WTC11 (cell line): Measurements from ENCODE around the gene DGLUCY. TPM values are rescaled to one million over a fixed set of nuclear protein-coding genes. Genes with fewer than 3 reads are reported as not detected.

Experiments
- ATAC-seq: fragments of 200-7000 bp; cut with Tn5 transposase; 2 replicates; pipeline ENCODE4 v1.10.0; 2021; ENCODE audit warnings: mild to moderate bottlenecking, moderate library complexity
- CTCF ChIA-PET: fragments of 300-600 bp; sonication (Branson Sonifier 250); formaldehyde crosslinking; loops from one replicate; lab custom pipeline; 2021; ENCODE audit warnings: antibody characterized with exemption; lab: Charles Lee
- POLR2A ChIA-PET: fragments of 350-600 bp; sonication (Branson Sonifier 250); formaldehyde crosslinking; loops from one replicate; lab custom pipeline; 2021; ENCODE audit warnings: antibody characterized with exemption; lab: Charles Lee
- DNase-seq: peaks from one replicate; pipeline ENCODE4 v3.0.0; 2021; ENCODE audit warnings: low spot score
- H3K27ac Mint-ChIP-seq: 2 replicates; pipeline ENCODE4 v1.8.0; 2021; ENCODE audit warnings: mixed read lengths
- H3K27me3 Mint-ChIP-seq: 2 replicates; pipeline ENCODE4 v1.8.0; 2021; ENCODE audit warnings: low read depth, mild to moderate bottlenecking, moderate library complexity, mixed read lengths
- H3K36me3 Mint-ChIP-seq: 2 replicates; pipeline ENCODE4 v1.8.0; 2021; ENCODE audit warnings: mixed read lengths
- H3K4me1 Mint-ChIP-seq: 2 replicates; pipeline ENCODE4 v1.8.0; 2022; ENCODE audit warnings: mixed read lengths
- H3K4me3 Mint-ChIP-seq: 2 replicates; pipeline ENCODE4 v1.8.0; 2021; ENCODE audit warnings: mild to moderate bottlenecking, moderate library complexity, mixed read lengths
- H3K9me3 Mint-ChIP-seq: 2 replicates; pipeline ENCODE4 v1.8.0; 2021; ENCODE audit warnings: mixed read lengths
- AFF4 ChIP-seq: sonication (generic); formaldehyde crosslinking; IDR thresholded peaks from 2 replicates; pipeline ENCODE4 v1.8.1; 2023; ENCODE audit warnings: mild to moderate bottlenecking, missing genetic modification reagents, borderline replicate concordance
- ATF6 ChIP-seq: sonication (generic); formaldehyde crosslinking; IDR thresholded peaks from 2 replicates; pipeline ENCODE4 v1.8.1; 2023; ENCODE audit warnings: mild to moderate bottlenecking, missing genetic modification reagents
- ELF4 ChIP-seq: sonication (generic); formaldehyde crosslinking; IDR thresholded peaks from 2 replicates; pipeline ENCODE4 v1.8.1; 2022; ENCODE audit warnings: low read depth, mild to moderate bottlenecking, moderate library complexity, missing genetic modification reagents
- FOXJ3 ChIP-seq: sonication (generic); formaldehyde crosslinking; IDR thresholded peaks from 2 replicates; pipeline ENCODE4 v1.9.0; 2021; ENCODE audit warnings: missing genetic modification reagents, mild to moderate bottlenecking, borderline replicate concordance
- GABPB1 ChIP-seq: sonication (generic); formaldehyde crosslinking; IDR thresholded peaks from 2 replicates; pipeline ENCODE4 v1.8.1; 2023; ENCODE audit warnings: mild to moderate bottlenecking, missing genetic modification reagents
- HMGXB4 ChIP-seq: sonication (generic); formaldehyde crosslinking; IDR thresholded peaks from 2 replicates; pipeline ENCODE4 v1.8.1; 2023; ENCODE audit warnings: mild to moderate bottlenecking, moderate library complexity, missing genetic modification reagents
- IRF1 ChIP-seq: sonication (generic); formaldehyde crosslinking; IDR thresholded peaks from 2 replicates; pipeline ENCODE4 v1.8.0; 2023; ENCODE audit warnings: missing genetic modification reagents
- MLX ChIP-seq: sonication (generic); formaldehyde crosslinking; IDR thresholded peaks from 2 replicates; pipeline ENCODE4 v1.8.1; 2023; ENCODE audit warnings: mild to moderate bottlenecking, missing genetic modification reagents, moderate library complexity
- MYBL2 ChIP-seq: sonication (generic); formaldehyde crosslinking; IDR thresholded peaks from 2 replicates; pipeline ENCODE4 v1.8.1; 2023; ENCODE audit warnings: mild to moderate bottlenecking, moderate library complexity, missing genetic modification reagents
- OVOL2 ChIP-seq: fragments of 250-450 bp; sonication (Bioruptor Pico); IDR thresholded peaks from 2 replicates; pipeline ENCODE4 v1.9.0; 2021; ENCODE audit warnings: mild to moderate bottlenecking, borderline replicate concordance
- STAT6 ChIP-seq: sonication (generic); formaldehyde crosslinking; conservative IDR thresholded peaks from 2 replicates; pipeline ENCODE4 v1.8.1; 2023; ENCODE audit warnings: mild to moderate bottlenecking, low read depth, missing genetic modification reagents, moderate library complexity
- ZBTB43 ChIP-seq: sonication (generic); formaldehyde crosslinking; IDR thresholded peaks from 2 replicates; pipeline ENCODE4 v1.8.1; 2023; ENCODE audit warnings: mild to moderate bottlenecking, missing genetic modification reagents
- ZMAT4 ChIP-seq: fragments of 250-450 bp; sonication (Bioruptor Pico); IDR thresholded peaks from 2 replicates; pipeline ENCODE4 v1.9.0; 2021; ENCODE audit warnings: mild to moderate bottlenecking
- ZNF425 ChIP-seq: fragments of 250-450 bp; sonication (Bioruptor Pico); conservative IDR thresholded peaks from 2 replicates; pipeline ENCODE4 v1.9.0; 2021; ENCODE audit warnings: mild to moderate bottlenecking
- ZNF512 ChIP-seq: sonication (generic); formaldehyde crosslinking; IDR thresholded peaks from 2 replicates; pipeline ENCODE4 v1.8.1; 2022; ENCODE audit warnings: missing genetic modification reagents, borderline replicate concordance
- total RNA-seq: library from RNA; stranded (reverse); gene quantifications from 3 replicates; pipeline ENCODE4 v1.2.3, GENCODE V29; 2021

The DGLUCY gene
- total RNA-seq, 1 experiment from 2014 or later: 35.4 TPM

GRCh38 chr14:91067186-91067585 is 46.7 kb upstream of the DGLUCY start:
- ATAC-seq (no peak), DNase-seq (no peak)
- H3K27me3 Mint-ChIP-seq: no peaks in the 10 kb centered on the region; the same call in none of the 2 replicates
- peaks cover 5% of the 10 kb centered on the region; the same call in 1 of the 2 replicates for H3K9me3 Mint-ChIP-seq
- no peaks in the 10 kb centered on the region for H3K4me1 Mint-ChIP-seq
- CTCF ChIA-PET: interaction anchor here (0.6 kb wide), 2 partner anchors 106 to 337 kb away, joined by 3 to 5 read pairs; no protein-coding TSS in a partner anchor
- POLR2A ChIA-PET: no interaction called here
- no peak overlapping the region for H3K27ac Mint-ChIP-seq
- no peak overlapping the region for H3K4me3 Mint-ChIP-seq
- TF ChIP-seq ZNF512 (no peak), MLX (CRISPR knock-in tag) (no peak), ATF6 (CRISPR knock-in tag) (no peak), ZNF425 (no peak), AFF4 (CRISPR knock-in tag) (no peak), GABPB1 (CRISPR knock-in tag) (no peak), MYBL2 (no peak), FOXJ3 (CRISPR knock-in tag) (no peak), ZMAT4 (CRISPR knock-in tag) (no peak)
- no peaks in the 10 kb centered on the region for H3K36me3 Mint-ChIP-seq

- Mint-ChIP-seq H3K4me1 (no peaks in the 10 kb centered on the region), H3K27me3 (no peaks in the 10 kb centered on the region; the same call in none of the 2 replicates), H3K27ac (no peak overlapping the region)
- ATAC-seq: no peak
- no peak for DNase-seq
- POLR2A ChIA-PET: no interaction called here
- no peak for TF ChIP-seq STAT6 (CRISPR knock-in tag)
- TF ChIP-seq HMGXB4 (CRISPR knock-in tag): no peak
- no peak for TF ChIP-seq ELF4 (CRISPR knock-in tag)
- no peak for TF ChIP-seq IRF1 (CRISPR knock-in tag)
- no peak for TF ChIP-seq ZBTB43 (CRISPR knock-in tag)
- no peak for TF ChIP-seq OVOL2 (CRISPR knock-in tag)
- TF ChIP-seq, all 79 proteins: peak for 0
- Mint-ChIP-seq H3K36me3 (no peaks in the 10 kb centered on the region), H3K9me3 (peaks cover 5% of the 10 kb centered on the region; the same call in 1 of the 2 replicates), H3K4me3 (no peak overlapping the region)
- CTCF ChIA-PET: interaction anchor here (0.7 kb wide), 1 partner anchor 1004 kb away, joined by 3 read pairs; no protein-coding TSS in a partner anchor
These were observed 45.2 kb upstream of the DGLUCY start for GRCh38 chr14:91068642-91069041.
